Measurements from ENCODE around the gene TIMP3. TPM values are rescaled to one million over a fixed set of nuclear protein-coding genes. Genes with fewer than 3 reads are reported as not detected.

TIMP3 gene
- total RNA-seq, 1 donor from 2014 or later: not detected

DNA sequence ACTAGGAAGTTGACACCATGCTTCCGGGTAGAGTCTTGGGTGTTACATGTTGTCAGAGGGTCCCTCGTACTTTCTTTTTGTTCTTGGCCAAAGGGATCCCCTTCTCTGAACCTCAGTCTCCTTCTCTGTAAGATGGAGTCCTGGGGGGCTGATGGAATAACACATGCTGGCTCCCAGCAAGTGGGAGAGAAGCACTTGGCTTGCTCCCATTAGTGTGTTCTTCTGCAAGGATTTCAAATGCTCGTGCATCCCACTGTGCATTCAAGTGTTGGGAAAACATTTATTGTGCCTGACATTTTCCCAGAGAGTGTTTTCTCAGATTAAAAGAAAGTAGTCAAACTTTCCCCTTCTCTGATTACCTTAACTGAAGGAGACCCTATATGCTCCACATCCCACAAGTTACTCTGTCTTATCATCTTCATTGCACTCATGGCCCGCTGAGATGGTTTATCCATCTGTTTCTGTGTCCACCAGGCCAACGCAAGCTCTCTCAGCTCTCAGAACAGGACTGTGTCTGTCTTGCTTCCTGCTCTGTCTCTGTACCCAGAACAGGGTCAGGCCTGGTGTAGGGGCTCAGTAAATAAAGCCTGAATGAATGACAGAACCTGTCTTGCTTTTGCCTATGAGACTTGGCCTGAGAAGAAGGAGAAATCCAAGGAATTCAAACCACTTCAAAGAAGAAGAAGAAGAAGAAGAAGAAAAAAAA is 16.0 kb upstream of the TIMP3 start:
- intact Hi-C loops (cut with micrococcal nuclease): no loop called here

DNA sequence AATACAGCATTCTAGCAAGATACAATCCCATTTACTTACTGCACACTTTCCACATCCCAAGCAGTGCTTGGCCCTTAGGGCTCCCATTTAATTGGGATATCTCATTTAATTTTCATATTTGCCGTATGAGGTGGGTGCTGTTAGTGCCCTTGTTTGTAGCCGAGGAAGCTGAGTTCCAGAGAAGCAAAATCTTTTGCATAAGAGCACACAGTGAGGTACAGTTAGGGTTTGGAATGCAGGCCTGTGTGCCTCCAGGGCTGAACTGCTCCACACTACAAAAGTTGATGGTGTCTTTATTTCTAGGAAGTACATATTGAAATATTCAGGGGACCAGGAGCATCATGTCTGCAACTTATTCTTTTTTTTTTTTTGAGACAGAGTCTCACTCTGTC is 15.5 kb upstream of the TIMP3 start:
- intact Hi-C loops (cut with micrococcal nuclease): no loop called here

DNA sequence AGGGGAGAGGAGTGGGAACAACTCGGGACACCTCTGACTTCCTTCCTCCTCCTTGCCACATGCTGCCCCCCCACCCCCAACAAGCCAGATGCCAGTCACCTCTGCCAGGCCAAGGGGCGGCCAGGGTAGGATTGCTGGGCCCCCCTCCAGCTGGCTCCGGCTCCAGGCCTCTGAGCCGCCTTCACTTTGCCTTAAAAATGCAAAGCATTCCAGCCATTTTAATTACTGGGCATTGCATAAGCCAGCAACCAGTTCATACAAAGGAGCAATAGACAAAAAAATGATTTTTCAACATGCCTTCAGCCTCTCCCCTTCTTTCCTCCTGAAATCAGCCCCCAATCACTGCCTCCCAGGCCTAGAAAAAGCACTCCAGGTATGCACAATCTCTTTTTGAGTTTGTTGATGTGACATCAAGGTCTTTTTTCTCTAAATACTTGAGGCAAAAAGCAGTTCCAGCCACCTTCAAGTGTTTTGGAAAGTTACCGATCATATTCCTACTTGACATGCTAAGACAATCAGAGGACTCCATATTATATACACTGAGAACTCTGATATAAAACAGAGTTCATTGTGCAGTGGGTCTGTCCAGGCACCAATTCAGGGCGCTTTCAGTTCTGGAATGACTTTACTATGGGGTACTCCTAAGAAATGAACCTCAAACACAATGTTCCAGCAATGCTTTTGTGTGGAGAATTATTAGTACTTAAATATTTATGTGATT is 12.4 kb upstream of the TIMP3 start:
- intact Hi-C loops (cut with micrococcal nuclease): no loop called here

- intact Hi-C loops (cut with micrococcal nuclease): no loop called here
Observed at GRCh38 chr22:32789797-32790620, 11.5 kb upstream of the TIMP3 start.

GRCh38 chr22:32791056-32791455 is 10.4 kb upstream of the TIMP3 start:
- intact Hi-C loops (cut with micrococcal nuclease): no loop called here

- intact Hi-C loops (cut with micrococcal nuclease): no loop called here
Observed at GRCh38 chr22:32791485-32791884, 10.0 kb upstream of the TIMP3 start.

- intact Hi-C loops (cut with micrococcal nuclease): no loop called here
Observed at GRCh38 chr22:32793589-32793988, 7.9 kb upstream of the TIMP3 start.

GRCh38 chr22:32794449-32795213 is 6.9 kb upstream of the TIMP3 start:
- intact Hi-C loops (cut with micrococcal nuclease): no loop called here

- intact Hi-C loops (cut with micrococcal nuclease): no loop called here
Observed at GRCh38 chr22:32795214-32795596, 6.3 kb upstream of the TIMP3 start.

GRCh38 chr22:32796865-32797573 is 4.5 kb upstream of the TIMP3 start:
- intact Hi-C loops (cut with micrococcal nuclease): loop anchor here (1.0 kb wide), 1 partner anchor 268 kb away; no protein-coding TSS in a partner anchor

DNA sequence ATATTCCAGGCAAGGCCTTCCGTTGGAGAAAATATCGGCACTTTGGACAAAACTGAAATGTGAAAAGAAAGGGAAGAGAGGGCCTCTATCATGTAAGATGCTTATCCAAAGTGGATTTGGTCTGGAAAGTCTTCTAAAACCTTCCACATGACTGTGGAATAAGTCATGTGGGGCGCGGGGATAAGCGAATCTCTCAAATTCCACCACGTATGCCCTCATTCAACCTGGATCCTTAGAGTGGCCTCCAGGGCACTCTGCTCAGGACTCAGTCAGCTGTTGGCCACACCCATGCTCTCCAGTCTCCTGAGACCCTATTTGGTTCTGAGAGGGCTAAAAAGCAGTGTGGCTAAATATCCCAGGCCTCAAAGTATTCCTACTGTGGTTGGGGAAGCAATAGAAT is 2.0 kb upstream of the TIMP3 start:
- intact Hi-C loops (cut with micrococcal nuclease): no loop called here

DNA sequence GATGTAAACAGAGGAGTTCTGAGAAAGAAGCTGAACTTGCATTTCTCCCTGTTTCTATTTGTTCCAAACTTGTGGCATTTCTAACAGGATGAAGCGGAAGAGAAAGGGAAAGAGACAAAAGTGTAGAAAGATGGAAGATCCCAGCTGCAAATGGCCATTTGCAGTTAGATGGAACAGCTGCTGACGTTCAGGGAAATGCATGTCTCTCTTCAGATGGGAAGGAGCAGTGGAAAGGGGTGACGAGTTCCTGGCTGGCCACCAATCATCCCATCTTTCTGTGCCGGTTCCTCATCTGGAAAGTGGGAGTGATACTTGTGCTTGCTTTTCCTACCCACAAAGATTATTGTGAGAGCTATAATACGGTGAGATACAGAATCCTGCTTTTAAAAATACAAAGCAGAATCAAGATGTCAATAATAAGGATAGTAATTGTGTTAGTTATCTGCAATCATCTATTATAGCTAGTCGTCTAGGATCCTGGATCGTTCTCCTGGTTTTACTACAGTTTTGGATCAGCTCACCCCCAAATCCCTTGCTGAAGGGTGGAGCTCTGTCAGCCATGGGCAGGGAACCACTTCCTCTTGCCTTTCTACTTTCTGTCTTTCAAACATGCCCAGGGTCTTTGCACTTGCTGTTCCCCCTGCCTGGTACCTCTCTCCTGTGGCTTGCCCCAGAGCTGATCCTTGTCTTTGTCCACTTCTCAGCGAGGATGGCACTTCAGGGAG is 1.2 kb upstream of the TIMP3 start:
- intact Hi-C loops (cut with micrococcal nuclease): no loop called here

DNA sequence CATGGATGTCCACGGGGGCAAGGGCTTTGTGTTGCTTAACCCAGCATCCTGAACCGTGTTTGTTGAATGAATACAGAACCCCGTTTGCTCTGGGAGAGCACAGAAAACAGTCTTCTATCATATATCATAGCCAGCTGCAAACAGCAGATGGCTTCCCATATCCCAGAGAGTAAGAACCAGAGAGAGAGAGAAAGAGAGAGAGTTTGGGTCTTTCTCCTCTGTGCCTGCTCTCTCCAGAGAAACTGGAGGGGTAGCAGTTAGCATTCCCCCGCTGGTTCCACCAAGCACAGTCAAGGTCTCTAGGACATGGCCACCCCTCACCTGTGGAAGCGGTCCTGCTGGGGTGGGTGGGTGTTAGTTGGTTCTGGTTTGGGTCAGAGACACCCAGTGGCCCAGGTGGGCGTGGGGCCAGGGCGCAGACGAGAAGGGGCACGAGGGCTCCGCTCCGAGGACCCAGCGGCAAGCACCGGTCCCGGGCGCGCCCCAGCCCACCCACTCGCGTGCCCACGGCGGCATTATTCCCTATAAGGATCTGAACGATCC is 440 bp upstream of the TIMP3 start:
- intact Hi-C loops (cut with micrococcal nuclease): no loop called here

GRCh38 chr22:32802237-32802765 is 796 bp downstream of the TIMP3 start:
- intact Hi-C loops (cut with micrococcal nuclease): no loop called here

- intact Hi-C loops (cut with micrococcal nuclease): no loop called here
Observed at GRCh38 chr22:32803020-32803737, 1.7 kb downstream of the TIMP3 start.

- intact Hi-C loops (cut with micrococcal nuclease): no loop called here
Observed at GRCh38 chr22:32803738-32804435, 2.4 kb downstream of the TIMP3 start.

- intact Hi-C loops (cut with micrococcal nuclease): no loop called here
Observed at GRCh38 chr22:32804531-32805360, 3.2 kb downstream of the TIMP3 start.

Data from T-helper 1 cell treated with Interleukin-12 subunit alpha and Interleukin-12 subunit beta and Interleukin-4 antibody, amounts not matched to agents 30 ng/mL and 1 ng/mL, for 36 hours (primary cell).